WTC11 (cell line): Measurements from ENCODE around the gene FCHSD2. TPM values are rescaled to one million over a fixed set of nuclear protein-coding genes. Genes with fewer than 3 reads are reported as not detected.

Source experiments
- ATAC-seq: fragments of 200-7000 bp; cut with Tn5 transposase; 2 replicates; pipeline ENCODE4 v1.10.0; 2021; ENCODE audit warnings: mild to moderate bottlenecking, moderate library complexity
- CTCF ChIA-PET: fragments of 300-600 bp; sonication (Branson Sonifier 250); formaldehyde crosslinking; loops from one replicate; lab custom pipeline; 2021; ENCODE audit warnings: antibody characterized with exemption; lab: Charles Lee
- POLR2A ChIA-PET: fragments of 350-600 bp; sonication (Branson Sonifier 250); formaldehyde crosslinking; loops from one replicate; lab custom pipeline; 2021; ENCODE audit warnings: antibody characterized with exemption; lab: Charles Lee
- DNase-seq: peaks from one replicate; pipeline ENCODE4 v3.0.0; 2021; ENCODE audit warnings: low spot score
- H3K27ac Mint-ChIP-seq: 2 replicates; pipeline ENCODE4 v1.8.0; 2021; ENCODE audit warnings: mixed read lengths
- H3K27me3 Mint-ChIP-seq: 2 replicates; pipeline ENCODE4 v1.8.0; 2021; ENCODE audit warnings: low read depth, mild to moderate bottlenecking, moderate library complexity, mixed read lengths
- H3K36me3 Mint-ChIP-seq: 2 replicates; pipeline ENCODE4 v1.8.0; 2021; ENCODE audit warnings: mixed read lengths
- H3K4me1 Mint-ChIP-seq: 2 replicates; pipeline ENCODE4 v1.8.0; 2022; ENCODE audit warnings: mixed read lengths
- H3K4me3 Mint-ChIP-seq: 2 replicates; pipeline ENCODE4 v1.8.0; 2021; ENCODE audit warnings: mild to moderate bottlenecking, moderate library complexity, mixed read lengths
- H3K9me3 Mint-ChIP-seq: 2 replicates; pipeline ENCODE4 v1.8.0; 2021; ENCODE audit warnings: mixed read lengths
- AFF4 ChIP-seq: sonication (generic); formaldehyde crosslinking; IDR thresholded peaks from 2 replicates; pipeline ENCODE4 v1.8.1; 2023; ENCODE audit warnings: mild to moderate bottlenecking, missing genetic modification reagents, borderline replicate concordance
- ARID4B ChIP-seq: sonication (generic); formaldehyde crosslinking; IDR thresholded peaks from 2 replicates; pipeline ENCODE4 v1.8.0; 2023; ENCODE audit warnings: missing genetic modification reagents, mild to moderate bottlenecking, borderline replicate concordance
- ATF6 ChIP-seq: sonication (generic); formaldehyde crosslinking; IDR thresholded peaks from 2 replicates; pipeline ENCODE4 v1.8.1; 2023; ENCODE audit warnings: mild to moderate bottlenecking, missing genetic modification reagents
- ETV6 ChIP-seq: sonication (generic); formaldehyde crosslinking; IDR thresholded peaks from 2 replicates; pipeline ENCODE4 v1.8.1; 2022; ENCODE audit warnings: mild to moderate bottlenecking, missing genetic modification reagents
- GRHL2 ChIP-seq: fragments of 250-450 bp; sonication (Bioruptor Pico); IDR thresholded peaks from 2 replicates; pipeline ENCODE4 v1.8.0; 2022; ENCODE audit warnings: mild to moderate bottlenecking, moderate library complexity; ENCODE audit not compliant: insufficient replicate concordance, severe bottlenecking
- IRF2 ChIP-seq: sonication (generic); formaldehyde crosslinking; IDR thresholded peaks from 2 replicates; pipeline ENCODE4 v1.8.0; 2022; ENCODE audit warnings: low read depth, missing genetic modification reagents, borderline replicate concordance
- MYBL2 ChIP-seq: sonication (generic); formaldehyde crosslinking; IDR thresholded peaks from 2 replicates; pipeline ENCODE4 v1.8.1; 2023; ENCODE audit warnings: mild to moderate bottlenecking, moderate library complexity, missing genetic modification reagents
- NR2C2 ChIP-seq: sonication (generic); formaldehyde crosslinking; IDR thresholded peaks from 2 replicates; pipeline ENCODE4 v1.8.0; 2022; ENCODE audit warnings: mild to moderate bottlenecking, missing genetic modification reagents
- PRDM15 ChIP-seq: sonication (generic); formaldehyde crosslinking; IDR thresholded peaks from 2 replicates; pipeline ENCODE4 v1.8.0; 2022; ENCODE audit warnings: missing genetic modification reagents
- PREB ChIP-seq: sonication (generic); formaldehyde crosslinking; IDR thresholded peaks from 2 replicates; pipeline ENCODE4 v1.8.1; 2022; ENCODE audit warnings: mild to moderate bottlenecking, missing genetic modification reagents, moderate library complexity, borderline replicate concordance
- SMAD3 ChIP-seq: sonication (generic); formaldehyde crosslinking; IDR thresholded peaks from 2 replicates; pipeline ENCODE4 v1.8.0; 2022; ENCODE audit warnings: missing genetic modification reagents, mild to moderate bottlenecking, borderline replicate concordance
- TEAD4 ChIP-seq: sonication (generic); formaldehyde crosslinking; IDR thresholded peaks from 2 replicates; pipeline ENCODE4 v1.8.0; 2022; ENCODE audit warnings: mild to moderate bottlenecking, missing genetic modification reagents
- ZNF121 ChIP-seq: sonication (generic); formaldehyde crosslinking; IDR thresholded peaks from 2 replicates; pipeline ENCODE4 v1.8.0; 2023; ENCODE audit warnings: missing genetic modification reagents
- ZNF396 ChIP-seq: fragments of 250-450 bp; sonication (Bioruptor Pico); IDR thresholded peaks from 2 replicates; pipeline ENCODE4 v1.8.0; 2021; ENCODE audit warnings: mild to moderate bottlenecking, moderate library complexity, borderline replicate concordance
- ZNF532 ChIP-seq: fragments of 250-450 bp; sonication (Bioruptor Pico); IDR thresholded peaks from 2 replicates; pipeline ENCODE4 v1.9.0; 2021; ENCODE audit warnings: mild to moderate bottlenecking, borderline replicate concordance
- ZNF671 ChIP-seq: fragments of 250-450 bp; sonication (Bioruptor Pico); IDR thresholded peaks from 2 replicates; pipeline ENCODE4 v1.8.0; 2021; ENCODE audit warnings: mild to moderate bottlenecking
- total RNA-seq: library from RNA; stranded (reverse); gene quantifications from 3 replicates; pipeline ENCODE4 v1.2.3, GENCODE V29; 2021

Gene FCHSD2
- total RNA-seq, 1 experiment from 2014 or later: 10.1 TPM

- no peak for ATAC-seq
- Mint-ChIP-seq H3K4me1 (peaks cover 4% of the 10 kb centered on the region; the same call in 1 of the 2 replicates), H3K36me3 (peaks cover 10% of the 10 kb centered on the region), H3K9me3 (peaks cover 14% of the 10 kb centered on the region), H3K27ac (no peak overlapping the region), H3K4me3 (no peak overlapping the region), H3K27me3 (no peaks in the 10 kb centered on the region)
- ChIA-PET POLR2A (no interaction called here), CTCF (no interaction called here)
- DNase-seq: no peak
- TF ChIP-seq MYBL2 (CRISPR knock-in tag): no peak
- no peak for TF ChIP-seq TEAD4 (CRISPR knock-in tag)
- TF ChIP-seq PREB: no peak
- no peak for TF ChIP-seq NR2C2 (CRISPR knock-in tag)
- no peak for TF ChIP-seq AFF4
- TF ChIP-seq PRDM15 (CRISPR knock-in tag): no peak
- no peak for TF ChIP-seq ZNF671 (CRISPR knock-in tag)
- TF ChIP-seq ATF6: no peak
- no peak for TF ChIP-seq ZNF396 (CRISPR knock-in tag)
- TF ChIP-seq ZNF532 (CRISPR knock-in tag): no peak
- TF ChIP-seq ETV6 (CRISPR knock-in tag): no peak
- TF ChIP-seq IRF2 (CRISPR knock-in tag): no peak
- TF ChIP-seq ARID4B (CRISPR knock-in tag): no peak
- no peak for TF ChIP-seq SMAD3 (CRISPR knock-in tag)
- no peak for TF ChIP-seq GRHL2 (CRISPR knock-in tag)
- no peak for TF ChIP-seq ZNF121 (CRISPR knock-in tag)
Measured at GRCh38 chr11:73078631-73079030, 63.5 kb downstream of the FCHSD2 start.
